DOHH2 (cell line): ENCODE results near the gene FOSB.

Experiments used
- EZH2phosphoT487 ChIP-seq: fragments of 200-600 bp; sonication (generic); IDR thresholded peaks from 2 replicates; pipeline ENCODE4 v1.6.1; 2017; ENCODE audit warnings: borderline replicate concordance, mild to moderate bottlenecking, antibody characterized with exemption, low read length, moderate library complexity, mixed read lengths
- TF ChIP-seq, protein P1 (sequence below): fragments of 200-600 bp; sonication (generic); IDR thresholded peaks from one replicate; pipeline ENCODE4 v1.5.1; 2014; ENCODE audit warnings: antibody characterized with exemption, mild to moderate bottlenecking, low read depth, low read length; ENCODE audit not compliant: poor library complexity, severe bottlenecking

DNA sequence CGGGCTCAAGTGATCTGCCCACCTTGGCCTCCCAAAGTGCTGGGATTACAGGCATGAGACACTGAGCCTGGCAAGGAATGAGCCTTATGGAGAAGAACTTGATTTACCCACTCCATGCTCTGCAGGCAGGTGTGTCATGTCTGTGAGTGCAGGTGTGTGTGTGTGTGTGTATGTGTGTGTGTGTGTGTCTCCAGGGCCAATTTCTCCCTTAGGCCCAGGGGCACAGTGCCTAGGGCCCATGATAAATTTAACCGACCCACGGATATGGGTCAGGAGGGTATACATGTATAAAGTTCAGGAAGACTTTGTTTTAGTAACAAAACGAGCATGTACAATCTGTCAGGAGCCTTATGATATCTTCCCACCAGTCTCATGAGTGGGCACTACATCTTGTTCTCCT lies 4.6 kb upstream of the FOSB start:
- TF ChIP-seq, protein P1, sequence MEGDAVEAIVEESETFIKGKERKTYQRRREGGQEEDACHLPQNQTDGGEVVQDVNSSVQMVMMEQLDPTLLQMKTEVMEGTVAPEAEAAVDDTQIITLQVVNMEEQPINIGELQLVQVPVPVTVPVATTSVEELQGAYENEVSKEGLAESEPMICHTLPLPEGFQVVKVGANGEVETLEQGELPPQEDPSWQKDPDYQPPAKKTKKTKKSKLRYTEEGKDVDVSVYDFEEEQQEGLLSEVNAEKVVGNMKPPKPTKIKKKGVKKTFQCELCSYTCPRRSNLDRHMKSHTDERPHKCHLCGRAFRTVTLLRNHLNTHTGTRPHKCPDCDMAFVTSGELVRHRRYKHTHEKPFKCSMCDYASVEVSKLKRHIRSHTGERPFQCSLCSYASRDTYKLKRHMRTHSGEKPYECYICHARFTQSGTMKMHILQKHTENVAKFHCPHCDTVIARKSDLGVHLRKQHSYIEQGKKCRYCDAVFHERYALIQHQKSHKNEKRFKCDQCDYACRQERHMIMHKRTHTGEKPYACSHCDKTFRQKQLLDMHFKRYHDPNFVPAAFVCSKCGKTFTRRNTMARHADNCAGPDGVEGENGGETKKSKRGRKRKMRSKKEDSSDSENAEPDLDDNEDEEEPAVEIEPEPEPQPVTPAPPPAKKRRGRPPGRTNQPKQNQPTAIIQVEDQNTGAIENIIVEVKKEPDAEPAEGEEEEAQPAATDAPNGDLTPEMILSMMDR = no peak
- no peak for TF ChIP-seq EZH2phosphoT487
